GM19023 (cell line): Measurements from ENCODE around the gene SMIM11.
"Not testable (repeated sequence)": the region's sequence is repeated elsewhere in the genome, so short reads cannot be mapped to it uniquely, and the experiment has no call there.

Experiments
- ATAC-seq: cut with Tn5 transposase; IDR thresholded peaks from one replicate; pipeline ENCODE4 v1.9.1; 2021; ENCODE audit warnings: mild to moderate bottlenecking, moderate library complexity; ENCODE audit not compliant: unreplicated experiment

Gene SMIM11

DNA sequence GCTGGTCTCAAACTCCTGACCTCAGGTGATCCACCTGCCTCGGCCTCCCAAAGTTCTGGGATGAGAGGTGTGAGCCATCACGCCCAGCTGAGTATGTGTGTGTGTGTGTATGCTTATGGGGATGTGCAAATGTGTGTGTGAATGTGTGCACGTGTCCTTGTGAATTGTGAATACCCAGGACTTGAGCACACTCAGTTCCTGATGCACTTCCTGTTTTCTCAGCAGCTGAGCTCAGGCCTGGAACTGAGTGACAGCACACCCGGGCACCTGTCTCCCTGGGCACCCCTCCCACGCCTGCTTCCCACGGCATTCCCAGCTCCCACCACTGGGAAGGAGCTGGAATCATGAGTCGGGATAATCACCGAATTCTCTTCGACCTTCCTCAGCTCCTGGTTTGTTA, 32.0 kb downstream of the SMIM11 start:
- not testable (repeated sequence) for ATAC-seq

DNA sequence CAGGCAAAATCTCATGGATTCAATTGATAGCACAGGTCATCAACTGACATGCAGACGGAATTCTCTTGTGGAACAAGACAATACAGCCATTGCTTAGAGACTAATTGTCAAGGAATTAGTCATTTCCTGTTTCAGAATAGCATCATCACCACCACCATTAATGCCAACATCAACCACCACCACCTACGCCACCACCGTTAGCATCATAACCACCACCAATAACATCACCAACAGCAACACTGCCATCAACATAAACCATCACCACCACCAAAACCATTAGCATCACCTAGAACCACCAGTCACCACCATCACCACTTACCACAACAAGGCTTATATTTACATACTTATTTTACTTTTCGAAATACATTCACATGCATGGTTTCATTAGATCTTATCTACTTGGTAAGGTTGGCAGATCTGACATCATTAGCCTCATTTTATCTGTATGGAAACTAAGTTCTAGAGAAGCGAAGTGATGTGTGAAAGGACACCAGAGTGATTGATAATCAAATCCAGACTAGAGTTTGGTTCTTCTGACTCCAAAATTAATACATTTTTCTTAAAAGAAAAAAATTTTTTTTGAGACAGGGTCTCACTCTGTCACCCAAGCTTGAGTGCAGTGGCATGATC, 42.3 kb downstream of the SMIM11 start:
- not testable (repeated sequence) for ATAC-seq

GRCh38 chr21:34423805-34424204, 48.5 kb downstream of the SMIM11 start, which contains the start of gene SMIM34:
Gene SMIM34 (minus strand): TSS chr21:34423951. CDS start chr21:34423839, 112 bp downstream.
- ATAC-seq, result not testable (repeated sequence)

DNA sequence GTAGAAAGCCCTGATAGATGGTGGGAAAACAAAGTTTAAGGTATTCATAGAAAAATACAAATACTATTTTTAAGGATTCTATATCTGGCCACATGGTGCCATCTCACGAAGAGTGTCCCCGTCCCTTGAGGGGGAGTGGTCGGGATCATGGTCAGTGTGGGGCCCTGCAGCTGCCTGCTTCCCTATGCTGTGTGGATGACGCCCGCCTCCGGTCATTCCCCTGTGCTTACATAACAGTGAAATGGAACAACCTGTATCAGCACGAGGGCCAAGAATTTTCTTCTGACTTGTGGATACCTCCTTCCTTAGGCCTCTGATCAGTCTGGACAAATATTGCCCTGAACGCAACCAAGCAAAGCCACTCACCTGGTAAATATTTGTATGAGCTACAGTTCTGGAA, 52.0 kb downstream of the SMIM11 start:
- ATAC-seq, result not testable (repeated sequence)

GRCh38 chr21:34428441-34428840, 53.1 kb downstream of the SMIM11 start:
- ATAC-seq, result not testable (repeated sequence)

- ATAC-seq, result not testable (repeated sequence)
These were observed 54.4 kb downstream of the SMIM11 start for GRCh38 chr21:34429710-34430109.
